DOHH2 (cell line): ENCODE measurements around the gene TSHZ2.

Source experiments
- H3F3A ChIP-seq: fragments of 200-600 bp; sonication (generic), shearing (Covaris generic); 2 replicates; pipeline ENCODE4 v1.6.0; 2016; ENCODE audit warnings: antibody characterized with exemption, mild to moderate bottlenecking; ENCODE audit not compliant: control insufficient read depth, insufficient read depth
- H3K27ac ChIP-seq: fragments of 200-600 bp; sonication (generic); 2 replicates; pipeline ENCODE4 v1.5.1; 2014; ENCODE audit warnings: low read depth, mild to moderate bottlenecking, low read length, moderate library complexity
- H3K27me3 ChIP-seq: fragments of 200-600 bp; sonication (generic); 2 replicates; pipeline ENCODE4 v1.6.1; 2014; ENCODE audit warnings: mild to moderate bottlenecking, low read length, mixed read lengths; ENCODE audit not compliant: control insufficient read depth
- H3K36me3 ChIP-seq: fragments of 200-600 bp; sonication (generic); 2 replicates; pipeline ENCODE4 v1.6.1; 2014; ENCODE audit warnings: mild to moderate bottlenecking, low read length, moderate library complexity, mixed read lengths; ENCODE audit not compliant: control insufficient read depth
- H3K4me1 ChIP-seq: fragments of 200-600 bp; sonication (generic); 2 replicates; pipeline ENCODE4 v1.6.1; 2014; ENCODE audit warnings: mild to moderate bottlenecking, low read length, mixed read lengths; ENCODE audit not compliant: control insufficient read depth
- H3K4me2 ChIP-seq: fragments of 200-600 bp; sonication (generic); 2 replicates; pipeline ENCODE4 v1.6.0; 2014; ENCODE audit warnings: mild to moderate bottlenecking, low read length, moderate library complexity
- H3K4me3 ChIP-seq: fragments of 200-600 bp; sonication (generic); 2 replicates; pipeline ENCODE4 v1.5.1; 2014; ENCODE audit warnings: mild to moderate bottlenecking, low read length, mixed read lengths
- H3K79me2 ChIP-seq: fragments of 200-600 bp; sonication (generic); 2 replicates; pipeline ENCODE4 v1.6.1; 2014; ENCODE audit warnings: mild to moderate bottlenecking, low read length, mixed read lengths; ENCODE audit not compliant: control insufficient read depth
- H3K9me2 ChIP-seq: fragments of 200-600 bp; sonication (generic); replicated peaks from 2 replicates; pipeline ENCODE4 v1.6.1; 2014; ENCODE audit warnings: mild to moderate bottlenecking, low read length, mixed read lengths; ENCODE audit not compliant: control insufficient read depth
- H3K9me3 ChIP-seq: fragments of 200-600 bp; sonication (generic); 2 replicates; pipeline ENCODE4 v1.6.1; 2014; ENCODE audit warnings: antibody characterized with exemption, low read length, mixed read lengths; ENCODE audit not compliant: control insufficient read depth, insufficient read depth
- H4K20me1 ChIP-seq: fragments of 200-600 bp; sonication (generic); 2 replicates; pipeline ENCODE4 v1.6.0; 2014; ENCODE audit warnings: low read depth, mild to moderate bottlenecking, antibody characterized with exemption, low read length, moderate library complexity; ENCODE audit not compliant: control insufficient read depth, insufficient read depth
- CTCF ChIP-seq: fragments of 200-600 bp; sonication (generic); IDR thresholded peaks from one replicate; pipeline ENCODE4 v1.5.1; 2014; ENCODE audit warnings: antibody characterized with exemption, mild to moderate bottlenecking, low read depth, low read length; ENCODE audit not compliant: poor library complexity, severe bottlenecking
- EZH2phosphoT487 ChIP-seq: fragments of 200-600 bp; sonication (generic); IDR thresholded peaks from 2 replicates; pipeline ENCODE4 v1.6.1; 2017; ENCODE audit warnings: borderline replicate concordance, mild to moderate bottlenecking, antibody characterized with exemption, low read length, moderate library complexity, mixed read lengths

The TSHZ2 gene

GRCh38 chr20:53079828-53080686, 107.9 kb downstream of the TSHZ2 start:
- H3K79me2 ChIP-seq: no peaks in the 10 kb centered on the region
- TF ChIP-seq CTCF (no peak), EZH2phosphoT487 (no peak)

GRCh38 chr20:53080687-53080962, 108.5 kb downstream of the TSHZ2 start:
- Histone ChIP-seq H4K20me1 (no peaks in the 10 kb centered on the region), H3K4me2 (no peak overlapping the region), H3K9me3 (no peaks in the 10 kb centered on the region), H3K9me2 (no peaks in the 10 kb centered on the region), H3K27me3 (0 out of 2 replicates have a peak, but pooled peaks cover 4% of the 10 kb centered on the region), H3K27ac (no peak overlapping the region), H3F3A (no peaks in the 10 kb centered on the region), H3K36me3 (no peaks in the 10 kb centered on the region), H3K79me2 (no peaks in the 10 kb centered on the region), H3K4me3 (no peak overlapping the region), H3K4me1 (peaks cover 6% of the 10 kb centered on the region)
- no peak for TF ChIP-seq CTCF
- TF ChIP-seq EZH2phosphoT487: no peak

More at GRCh38 chr20:53079828-53080686, 107.9 kb downstream of the TSHZ2 start:
- peaks cover under 1% of the 10 kb centered on the region; the same call in 1 of the 2 replicates for H3K4me1 ChIP-seq
- 0 out of 2 replicates have a peak, but pooled peaks cover 4% of the 10 kb centered on the region for H3K27me3 ChIP-seq
- no peaks in the 10 kb centered on the region for H3F3A ChIP-seq
- H3K4me2 ChIP-seq: no peak overlapping the region
- H4K20me1 ChIP-seq: no peaks in the 10 kb centered on the region
- no peaks in the 10 kb centered on the region for H3K9me2 ChIP-seq
- H3K9me3 ChIP-seq: no peaks in the 10 kb centered on the region
- no peak overlapping the region for H3K27ac ChIP-seq
- no peaks in the 10 kb centered on the region for H3K36me3 ChIP-seq
- no peak overlapping the region for H3K4me3 ChIP-seq

- Histone ChIP-seq H3K79me2 (no peaks in the 10 kb centered on the region), H3K27me3 (0 out of 2 replicates have a peak, but pooled peaks cover 4% of the 10 kb centered on the region), H3K4me2 (no peak overlapping the region), H3K4me1 (peaks cover 12% of the 10 kb centered on the region), H3K9me3 (no peaks in the 10 kb centered on the region), H3F3A (no peaks in the 10 kb centered on the region), H4K20me1 (no peaks in the 10 kb centered on the region), H3K36me3 (no peaks in the 10 kb centered on the region), H3K9me2 (no peaks in the 10 kb centered on the region), H3K4me3 (no peak overlapping the region), H3K27ac (no peak overlapping the region)
- TF ChIP-seq CTCF (no peak), EZH2phosphoT487 (no peak)
These were observed 109.1 kb downstream of the TSHZ2 start for GRCh38 chr20:53080969-53081871.
